Smooth muscle cell (in vitro differentiated cells): Measurements from ENCODE around the gene GLDC. TPM values are rescaled to one million over a fixed set of nuclear protein-coding genes. Genes with fewer than 3 reads are reported as not detected.

ENCODE experiments used
- DNase-seq: peaks from one replicate; lab custom pipeline; 2025; ENCODE audit not compliant: unreplicated experiment; lab: John Stamatoyannopoulos, UW
- H2AFZ ChIP-seq: fragments of 200-600 bp; sonication (generic); 2 replicates; pipeline ENCODE4 v1.6.0; 2016; ENCODE audit warnings: antibody characterized with exemption, low read depth, mild to moderate bottlenecking
- H3F3A ChIP-seq: fragments of 200-600 bp; sonication (generic); 2 replicates; pipeline ENCODE4 v1.6.0; 2017; ENCODE audit warnings: antibody characterized with exemption, low read depth
- H3K27ac ChIP-seq: fragments of 200-600 bp; sonication (generic); 2 replicates; pipeline ENCODE4 v1.5.1; 2016; ENCODE audit warnings: low read depth, mild to moderate bottlenecking
- H3K27me3 ChIP-seq: fragments of 200-600 bp; sonication (generic); 2 replicates; pipeline ENCODE4 v1.6.1; 2016; ENCODE audit warnings: low read depth, mild to moderate bottlenecking
- H3K36me3 ChIP-seq: fragments of 200-600 bp; sonication (generic); 2 replicates; pipeline ENCODE4 v1.5.1; 2016; ENCODE audit warnings: low read depth
- H3K4me1 ChIP-seq: fragments of 200-600 bp; sonication (generic); 2 replicates; pipeline ENCODE4 v1.5.1; 2016; ENCODE audit warnings: low read depth
- H3K4me2 ChIP-seq: fragments of 200-600 bp; sonication (generic); 2 replicates; pipeline ENCODE4 v1.6.0; 2016; ENCODE audit warnings: mild to moderate bottlenecking
- H3K4me3 ChIP-seq: fragments of 200-600 bp; sonication (generic); 2 replicates; pipeline ENCODE4 v1.5.1; 2016; ENCODE audit warnings: mild to moderate bottlenecking
- H3K79me2 ChIP-seq: fragments of 200-600 bp; sonication (generic); 2 replicates; pipeline ENCODE4 v1.6.0; 2016; ENCODE audit warnings: low read depth, mild to moderate bottlenecking
- H3K9ac ChIP-seq: fragments of 200-600 bp; sonication (generic); 2 replicates; pipeline ENCODE4 v1.6.0; 2016; ENCODE audit warnings: low read depth
- H3K9me3 ChIP-seq: fragments of 200-600 bp; sonication (generic); replicated peaks from 2 replicates; pipeline ENCODE4 v1.5.1; 2016; ENCODE audit warnings: low read depth
- H4K20me1 ChIP-seq: fragments of 200-600 bp; sonication (generic); 2 replicates; pipeline ENCODE4 v1.6.0; 2016; ENCODE audit warnings: low read depth
- CTCF ChIP-seq: fragments of 200-600 bp; sonication (generic); IDR thresholded peaks from 2 replicates; pipeline ENCODE4 v1.5.1; 2017; ENCODE audit warnings: borderline replicate concordance, mild to moderate bottlenecking, antibody characterized with exemption; ENCODE audit not compliant: insufficient read depth, poor library complexity, severe bottlenecking
- WGBS: methylation state at CpG from one replicate; pipeline ENCODE4 v1.1.7; 2016; ENCODE audit warnings: low lambda C conversion rate; 5-methylcytosine and 5-hydroxymethylcytosine counted together
- polyA plus RNA-seq: library from polyadenylated mRNA; unstranded; fragments of >200 nt; fragmentation: Nextera tagmentation; extraction: Ambion mirVana; gene quantifications from 2 replicates; pipeline ENCODE4 v1.2.1, GENCODE V29; 2016
- total RNA-seq: library from RNA; depleted of rRNA; stranded (reverse); fragments of >200 nt; gene quantifications from 2 replicates; pipeline ENCODE4 v1.2.3, GENCODE V29; 2014

Gene GLDC
- total and polyA plus RNA-seq, 2 experiments from 2014 or later, result 0.13 to 0.45 TPM

DNA sequence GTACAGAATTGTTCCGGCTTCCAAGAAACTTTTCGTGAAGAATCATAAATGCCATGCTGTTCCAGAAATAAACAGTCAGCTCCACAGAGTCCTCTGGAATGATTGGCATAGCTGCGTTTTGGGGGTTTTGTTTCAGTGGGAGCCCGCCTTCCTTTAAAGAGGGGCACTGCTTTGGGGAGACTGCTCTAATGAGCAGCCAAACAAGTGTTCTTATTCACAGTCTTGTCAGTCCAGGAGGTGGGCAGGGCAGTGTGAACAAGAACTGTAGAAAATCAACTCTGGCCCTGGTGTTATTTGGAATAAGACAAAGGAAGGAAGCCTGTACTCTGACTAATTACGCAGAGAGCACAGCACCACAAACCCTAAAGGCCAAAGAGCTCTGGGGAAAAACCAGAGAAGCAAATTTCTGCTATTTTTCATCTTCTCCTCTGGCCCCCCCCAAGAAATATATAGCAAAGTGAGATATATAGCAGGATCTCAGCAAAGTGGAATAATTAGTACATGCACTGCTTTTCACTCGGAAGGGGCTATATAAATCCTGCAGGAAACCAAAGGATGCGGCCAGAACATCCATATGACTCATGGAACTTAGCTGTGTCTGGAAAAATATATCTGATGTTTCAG lies 92.9 kb downstream of the GLDC start:
- 55% methylated on average over 7 of the region's 7 CpGs for WGBS
- peaks cover 10% of the 10 kb centered on the region for H3F3A ChIP-seq
- no peak overlapping the region for H3K4me3 ChIP-seq
- DNase-seq, result no peak
- H3K79me2 ChIP-seq, result no peaks in the 10 kb centered on the region
- no peaks in the 10 kb centered on the region for H3K36me3 ChIP-seq
- H3K9me3 ChIP-seq, result no peaks in the 10 kb centered on the region
- H3K27ac ChIP-seq, result peak overlapping the region; percentile 76
- H3K4me1 ChIP-seq, result peaks cover 3% of the 10 kb centered on the region
- H3K4me2 ChIP-seq, result peak overlapping the region; percentile 67
- H3K27me3 ChIP-seq, result no peaks in the 10 kb centered on the region
- no peak overlapping the region for H3K9ac ChIP-seq
- TF ChIP-seq CTCF, result no peak
- no peaks in the 10 kb centered on the region for H4K20me1 ChIP-seq
- H2AFZ ChIP-seq, result no peak overlapping the region

DNA sequence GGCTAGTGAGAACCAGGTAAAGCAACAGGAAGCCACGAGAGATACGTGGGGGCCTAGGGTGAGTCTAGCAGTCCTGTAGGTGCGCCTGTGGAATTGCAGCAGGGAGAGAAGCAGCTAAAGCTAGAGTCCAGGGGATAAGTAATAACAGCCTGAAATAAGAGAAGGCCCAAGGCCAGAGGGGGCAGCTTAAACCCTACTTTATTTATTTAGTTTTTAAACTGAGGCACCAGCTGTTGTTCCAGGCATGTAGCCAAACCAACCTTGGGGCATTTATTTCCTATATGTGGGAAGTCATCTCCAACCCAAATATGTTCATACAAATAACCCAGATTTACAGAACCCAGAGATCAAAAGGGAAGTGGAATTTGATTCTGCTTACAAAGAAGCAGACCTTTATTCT lies 93.5 kb downstream of the GLDC start:
- no peaks in the 10 kb centered on the region for H3K79me2 ChIP-seq
- DNase-seq, result no peak
- peak overlapping the region; percentile 76 for H3K27ac ChIP-seq
- H3K4me1 ChIP-seq, result peaks cover 3% of the 10 kb centered on the region
- H3F3A ChIP-seq, result peaks cover 10% of the 10 kb centered on the region
- no peak overlapping the region for H2AFZ ChIP-seq
- H3K9me3 ChIP-seq, result no peaks in the 10 kb centered on the region
- TF ChIP-seq CTCF, result no peak
- no peaks in the 10 kb centered on the region for H3K27me3 ChIP-seq
- peak overlapping the region; percentile 67 for H3K4me2 ChIP-seq
- H4K20me1 ChIP-seq, result no peaks in the 10 kb centered on the region
- H3K4me3 ChIP-seq, result no peak overlapping the region
- no peak overlapping the region for H3K9ac ChIP-seq
- no peaks in the 10 kb centered on the region for H3K36me3 ChIP-seq
- WGBS, result 73% methylated on average over 3 of the region's 3 CpGs

- Histone ChIP-seq H3K27ac (no peak overlapping the region), H3K4me2 (no peak overlapping the region), H3K9me3 (no peaks in the 10 kb centered on the region), H2AFZ (no peak overlapping the region), H3K36me3 (no peaks in the 10 kb centered on the region), H3K79me2 (no peaks in the 10 kb centered on the region), H3K4me3 (no peak overlapping the region), H3K9ac (no peak overlapping the region), H3K4me1 (peaks cover 3% of the 10 kb centered on the region), H4K20me1 (no peaks in the 10 kb centered on the region), H3F3A (peaks cover 10% of the 10 kb centered on the region), H3K27me3 (no peaks in the 10 kb centered on the region)
- no peak for TF ChIP-seq CTCF
- no peak for DNase-seq
- 83% methylated on average over 2 of the region's 2 CpGs for WGBS
These were observed 94.4 kb downstream of the GLDC start for GRCh38 chr9:6551136-6551535.
